K562 (cell line): ENCODE measurements around the gene HINT3. TPM values are rescaled to one million over a fixed set of nuclear protein-coding genes. Genes with fewer than 3 reads are reported as not detected.

ENCODE experiments used
- ATAC-seq: fragments of 200-7000 bp; cut with Tn5 transposase; 3 replicates; pipeline ENCODE4 v1.9.1; 2020; ENCODE audit warnings: moderate library complexity
- BruUV-seq: library from RNA; stranded (reverse); fragments of 400-500 nt; replicated peaks from 2 replicates; lab custom pipeline; 2021; lab: Mats Ljungman, UMichigan
- CTCF ChIA-PET: fragments of 300-600 bp; formaldehyde crosslinking; extraction: SDS; loops from one replicate; lab custom pipeline; 2021; ENCODE audit warnings: low intra/inter-chr PET ratio; lab: Yijun Ruan, JAX
- POLR2A ChIA-PET: fragments of 300-600, 350-650 bp; sonication (Branson Sonifier 250); formaldehyde crosslinking; extraction: SDS; loops from one replicate; lab custom pipeline; 2021; ENCODE audit warnings: antibody characterized with exemption, inconsistent platforms; lab: Yijun Ruan, JAX
- DNase-seq, 4 experiments: peaks; one replicate each; pipeline versions ENCODE4 v3.0.0 to v3.0.0-alpha.2; 2011 to 2018; ENCODE audit warnings: low spot score in 3 of 4, mixed read lengths in 3 of 4; ENCODE audit errors: extremely low read depth in 1 of 4
- FAIRE-seq: peaks from 2 replicates; lab custom pipeline; 2011; peaks lifted over from hg19 to GRCh38; lab: Jason Lieb, UNC
- H2AFZ ChIP-seq: 2 replicates; pipeline ENCODE4 v1.6.0; 2011; ENCODE audit warnings: low read depth, low read length, control low read depth, inconsistent platforms
- H3K27ac ChIP-seq: fragments of 200-600 bp; 3 replicates; pipeline ENCODE4 v1.8.0; 2011; ENCODE audit warnings: low read depth, mild to moderate bottlenecking, control low read depth, inconsistent platforms, low read length, moderate library complexity, mixed read lengths; ENCODE audit errors: extremely low read depth
- H3K27me3 ChIP-seq, 2 experiments: fragments of 300-600 bp in 1 of 2; 2 replicates in 1 of 2; 3 replicates in 1 of 2; pipeline versions ENCODE4 v1.6.0 to v1.8.0; 2011; ENCODE audit warnings: inconsistent platforms in 2 of 2, low read length in 2 of 2, mild to moderate bottlenecking in 1 of 2, mixed read lengths in 1 of 2, moderate library complexity in 1 of 2; ENCODE audit not compliant: control insufficient read depth in 2 of 2, insufficient read depth in 2 of 2
- H3K36me3 ChIP-seq: fragments of 300-600 bp; 3 replicates; pipeline ENCODE4 v1.8.0; 2011; ENCODE audit warnings: mild to moderate bottlenecking, low read length, inconsistent platforms; ENCODE audit not compliant: control insufficient read depth, insufficient read depth
- H3K4me1 ChIP-seq, 2 experiments: fragments of 200-600 bp in 1 of 2; replicated peaks in 1 of 2; 2 replicates in 1 of 2; 3 replicates in 1 of 2; pipeline versions ENCODE4 v1.5.1 to v1.8.0; 2011; ENCODE audit warnings: inconsistent platforms in 2 of 2, low read length in 2 of 2, mild to moderate bottlenecking in 1 of 2, mixed read lengths in 1 of 2, moderate library complexity in 1 of 2; ENCODE audit not compliant: control insufficient read depth in 2 of 2, insufficient read depth in 2 of 2
- H3K4me2 ChIP-seq: 2 replicates; pipeline ENCODE4 v1.6.1; 2011; ENCODE audit warnings: low read length, control low read depth, inconsistent platforms, mixed read lengths; ENCODE audit not compliant: insufficient read depth
- H3K4me3 ChIP-seq: fragments of 200-600 bp; sonication (generic), shearing (Covaris generic); 2 replicates; pipeline ENCODE4 v1.5.1; 2016; ENCODE audit warnings: control low read depth, inconsistent platforms
- H3K79me2 ChIP-seq: fragments of 200-600 bp; 3 replicates; pipeline ENCODE4 v1.8.0; 2011; ENCODE audit warnings: low read length, inconsistent platforms; ENCODE audit not compliant: control insufficient read depth, insufficient read depth
- H3K9ac ChIP-seq, 2 experiments: 2 replicates each; pipeline versions ENCODE4 v1.6.0 to v1.6.1; 2011; ENCODE audit warnings: low read depth in 2 of 2, low read length in 2 of 2, control low read depth in 1 of 2, inconsistent platforms in 1 of 2, mild to moderate bottlenecking in 1 of 2, mixed read lengths in 1 of 2; ENCODE audit not compliant: insufficient read depth in 1 of 2
- H3K9me1 ChIP-seq: one replicate; pipeline ENCODE4 v1.6.0; 2011; ENCODE audit warnings: inconsistent platforms, mild to moderate bottlenecking, low read length, moderate library complexity; ENCODE audit not compliant: control insufficient read depth, insufficient read depth
- H3K9me3 ChIP-seq: replicated peaks from 2 replicates; pipeline ENCODE4 v1.5.1; 2011; ENCODE audit warnings: low read depth, low read length, inconsistent platforms; ENCODE audit not compliant: control insufficient read depth, insufficient read depth
- H4K20me1 ChIP-seq: replicated peaks from 2 replicates; pipeline ENCODE4 v1.6.1; 2011; ENCODE audit warnings: low read length, inconsistent platforms, mixed read lengths; ENCODE audit not compliant: control insufficient read depth, insufficient read depth
- ARID1B ChIP-seq: fragments of 450-650 bp; IDR thresholded peaks from 2 replicates; pipeline ENCODE4 v1.6.1; 2016; ENCODE audit warnings: antibody characterized with exemption, mild to moderate bottlenecking, inconsistent platforms
- BCOR ChIP-seq: fragments of 450-650 bp; IDR thresholded peaks from 2 replicates; pipeline ENCODE4 v1.6.1; 2016
- MEIS2 ChIP-seq: fragments of 450-650 bp; IDR thresholded peaks from 2 replicates; pipeline ENCODE4 v1.6.1; 2014; ENCODE audit warnings: mild to moderate bottlenecking; ENCODE audit not compliant: partially characterized antibody
- NBN ChIP-seq: fragments of 450-650 bp; IDR thresholded peaks from 2 replicates; pipeline ENCODE4 v1.6.1; 2016; ENCODE audit warnings: low read depth, mild to moderate bottlenecking
- NFATC3 ChIP-seq: fragments of 450-650 bp; IDR thresholded peaks from 2 replicates; pipeline ENCODE4 v1.6.1; 2017; ENCODE audit warnings: mild to moderate bottlenecking
- NR4A1 ChIP-seq, 2 experiments: fragments of 250-450 bp in 1 of 2; fragments of 450-650 bp in 1 of 2; sonication (Bioruptor Pico) in 1 of 2; IDR thresholded peaks; 2 replicates each; pipeline versions ENCODE4 v1.4.0 to v1.6.1; 2016 to 2020; ENCODE audit warnings: mild to moderate bottlenecking in 2 of 2, missing compliant biosample characterization in 1 of 2, missing genetic modification characterization in 1 of 2, moderate library complexity in 1 of 2
- ZNF274 ChIP-seq: IDR thresholded peaks from 2 replicates; pipeline ENCODE4 v1.6.1; 2011; ENCODE audit warnings: low read depth, mild to moderate bottlenecking, low read length, moderate library complexity, borderline replicate concordance
- WGBS: fragments of 100-300 bp; shearing (Covaris generic); methylation state at CpG from one replicate; pipeline ENCODE4 v1.1.6; 2016; ENCODE audit warnings: low coverage, mixed read lengths; ENCODE audit not compliant: insufficient coverage; ENCODE audit errors: missing lambda C conversion rate; 5-methylcytosine and 5-hydroxymethylcytosine counted together
- in situ Hi-C: fragments of 300-500 bp; cut with MboI; formaldehyde crosslinking; loops from 4 replicates; pipeline ENCODE4 v1.15.0; 2018; ENCODE audit warnings: inconsistent platforms, mixed read lengths
- intact Hi-C: fragments of 100-400 bp; cut with micrococcal nuclease; formaldehyde crosslinking; loops from 2 replicates; pipeline ENCODE4 v1.14.2; 2022
- polyA plus RNA-seq, 8 experiments: library from polyadenylated mRNA; depleted of rRNA in 4 of 8; stranded (reverse) in 5 of 8; unstranded in 3 of 8; fragments of >200 nt; fragmentation: Nextera tagmentation in 2 of 8; fragmentation: Illumina TruSeq in 1 of 8; extraction: Ambion mirVana in 2 of 8; extraction: Trizol in 1 of 8; gene quantifications; 2 replicates each; pipeline versions ENCODE4 v1.2.1 to v1.2.3, GENCODE V29; 2011 to 2014; ENCODE audit warnings: inconsistent platforms in 1 of 8, missing spikeins in 1 of 8
- total RNA-seq, 7 experiments: library from RNA; depleted of rRNA in 6 of 7; stranded (reverse); fragments of >200 nt in 6 of 7; fragmentation: Illumina TruSeq in 2 of 7; extraction: Trizol in 2 of 7; gene quantifications; 2 replicates each; pipeline versions ENCODE4 v1.2.1 to v1.2.3, GENCODE V29; 2011 to 2021; ENCODE audit warnings: low replicate concordance in 1 of 7
- TF ChIP-seq, protein P1 (sequence below): fragments of 450-650 bp; IDR thresholded peaks from 2 replicates; pipeline ENCODE4 v1.6.1; 2017; ENCODE audit warnings: antibody characterized with exemption, mild to moderate bottlenecking

The HINT3 gene
- total and polyA plus RNA-seq, 9 of the 15 experiments (the other 6 are each of a cell fraction or from before 2014, with no cell fraction given) = 1.4 to 16.6 (median 10.8) TPM

DNA sequence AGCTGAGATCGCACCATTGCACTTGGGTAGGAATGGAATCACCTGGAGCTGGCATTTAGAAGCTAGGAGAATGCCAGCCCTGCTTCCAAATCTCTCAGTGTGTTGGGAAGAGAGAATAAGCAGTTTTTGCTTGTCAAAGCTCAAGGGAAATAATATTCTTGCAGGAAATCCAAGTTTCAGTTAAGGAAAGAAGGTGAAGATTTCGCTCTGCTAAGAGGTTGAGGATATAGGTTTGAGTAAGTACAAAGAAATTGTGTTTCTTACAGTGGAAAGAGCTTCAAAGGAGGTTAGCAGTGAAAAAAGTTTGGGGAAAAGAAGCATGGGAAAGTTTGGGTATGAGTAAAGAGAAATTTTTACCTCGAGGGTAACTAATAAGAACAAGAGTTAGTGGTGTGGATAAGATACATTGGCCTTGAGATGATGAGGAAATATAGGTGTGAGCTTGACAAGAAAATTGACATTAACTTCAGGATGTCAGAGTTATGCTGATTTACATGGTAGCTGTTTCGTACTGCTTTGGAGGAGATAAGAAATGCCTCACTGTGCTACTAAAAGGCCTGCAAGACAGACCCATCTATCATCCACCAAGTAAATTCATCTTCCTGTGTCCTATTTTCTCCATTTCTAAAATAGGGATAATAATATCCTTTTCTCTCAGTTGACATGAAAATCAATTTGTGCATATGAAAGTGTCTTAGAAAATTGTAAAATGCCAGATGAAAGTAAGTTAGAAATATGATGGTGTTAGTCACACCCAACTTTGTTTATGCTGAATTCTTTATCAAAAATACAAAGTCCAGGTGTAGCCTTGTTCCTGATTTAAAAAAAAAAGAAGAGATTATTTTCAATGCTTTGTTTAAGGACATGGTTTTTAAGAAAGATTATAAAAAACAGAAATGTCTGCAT, 12.8 kb upstream of the HINT3 start:
- peak; percentile 69 for FAIRE-seq
- ATAC-seq = peak; percentile 69
- TF ChIP-seq ARID1B (peak; percentile 84), NR4A1 (CRISPR knock-in tag; IDR thresholded peaks at IDR 0.05) (no peak), NR4A1 (tag; IDR thresholded peaks at IDR 0.05) (0 out of 2 replicates have a peak, but pooled peaks have one; percentile 49), MEIS2 (peak; percentile 98), ZNF274 (no peak), BCOR (0 out of 2 replicates have a peak, but pooled peaks have one; percentile 7), NBN (peak; percentile 83), NFATC3 (0 out of 2 replicates have a peak, but pooled peaks have one; percentile 34)
- TF ChIP-seq, protein P1, sequence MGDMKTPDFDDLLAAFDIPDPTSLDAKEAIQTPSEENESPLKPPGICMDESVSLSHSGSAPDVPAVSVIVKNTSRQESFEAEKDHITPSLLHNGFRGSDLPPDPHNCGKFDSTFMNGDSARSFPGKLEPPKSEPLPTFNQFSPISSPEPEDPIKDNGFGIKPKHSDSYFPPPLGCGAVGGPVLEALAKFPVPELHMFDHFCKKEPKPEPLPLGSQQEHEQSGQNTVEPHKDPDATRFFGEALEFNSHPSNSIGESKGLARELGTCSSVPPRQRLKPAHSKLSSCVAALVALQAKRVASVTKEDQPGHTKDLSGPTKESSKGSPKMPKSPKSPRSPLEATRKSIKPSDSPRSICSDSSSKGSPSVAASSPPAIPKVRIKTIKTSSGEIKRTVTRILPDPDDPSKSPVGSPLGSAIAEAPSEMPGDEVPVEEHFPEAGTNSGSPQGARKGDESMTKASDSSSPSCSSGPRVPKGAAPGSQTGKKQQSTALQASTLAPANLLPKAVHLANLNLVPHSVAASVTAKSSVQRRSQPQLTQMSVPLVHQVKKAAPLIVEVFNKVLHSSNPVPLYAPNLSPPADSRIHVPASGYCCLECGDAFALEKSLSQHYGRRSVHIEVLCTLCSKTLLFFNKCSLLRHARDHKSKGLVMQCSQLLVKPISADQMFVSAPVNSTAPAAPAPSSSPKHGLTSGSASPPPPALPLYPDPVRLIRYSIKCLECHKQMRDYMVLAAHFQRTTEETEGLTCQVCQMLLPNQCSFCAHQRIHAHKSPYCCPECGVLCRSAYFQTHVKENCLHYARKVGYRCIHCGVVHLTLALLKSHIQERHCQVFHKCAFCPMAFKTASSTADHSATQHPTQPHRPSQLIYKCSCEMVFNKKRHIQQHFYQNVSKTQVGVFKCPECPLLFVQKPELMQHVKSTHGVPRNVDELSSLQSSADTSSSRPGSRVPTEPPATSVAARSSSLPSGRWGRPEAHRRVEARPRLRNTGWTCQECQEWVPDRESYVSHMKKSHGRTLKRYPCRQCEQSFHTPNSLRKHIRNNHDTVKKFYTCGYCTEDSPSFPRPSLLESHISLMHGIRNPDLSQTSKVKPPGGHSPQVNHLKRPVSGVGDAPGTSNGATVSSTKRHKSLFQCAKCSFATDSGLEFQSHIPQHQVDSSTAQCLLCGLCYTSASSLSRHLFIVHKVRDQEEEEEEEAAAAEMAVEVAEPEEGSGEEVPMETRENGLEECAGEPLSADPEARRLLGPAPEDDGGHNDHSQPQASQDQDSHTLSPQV = peak; percentile 56; the same call in 1 of the 2 replicates

More for the DNA sequence above, 12.8 kb upstream of the HINT3 start:
- no peak overlapping the region for H3K4me2 ChIP-seq
- in situ Hi-C loops = no loop called here
- peak overlapping the region; percentile 70; the same call in 2 of the 3 replicates for H3K27ac ChIP-seq
- no TSS peak for BruUV-seq
- H3K4me3 ChIP-seq = no peak overlapping the region
- intact Hi-C loops = no loop called here
- ChIA-PET CTCF (no interaction called here), POLR2A (interaction anchor here (0.7 to 1.8 kb wide), 5 partner anchors 11 to 21 kb away, joined by 3 to 5 read pairs (median 5); partner anchors contain the start of gene HINT3)
- H4K20me1 ChIP-seq = no peaks in the 10 kb centered on the region
- H3K9me1 ChIP-seq = no peaks in the 10 kb centered on the region
- no peaks in the 10 kb centered on the region for H3K9me3 ChIP-seq
- H3K9ac ChIP-seq = peak overlapping the region; percentile 23 to 56; a peak in 2 of 4 replicates
- no peaks in the 10 kb centered on the region for H3K27me3 ChIP-seq
- H3K4me1 ChIP-seq = peaks cover 18 to 75% of the 10 kb centered on the region in 2 experiments
- H3K36me3 ChIP-seq = no peaks in the 10 kb centered on the region
- H2AFZ ChIP-seq = peak overlapping the region; percentile 79
- 31% methylated on average over 4 of the region's 4 CpGs for WGBS
- no peaks in the 10 kb centered on the region for H3K79me2 ChIP-seq
- peak in 3 of 4 experiments; percentile 19 to 68 (median 26) for DNase-seq
